ENCODE data around the gene FREY1. TPM values are rescaled to one million over a fixed set of nuclear protein-coding genes. Genes with fewer than 3 reads are reported as not detected.

Gene FREY1
- total and polyA plus RNA-seq, 2 of the 8 experiments (the other 6 are each of a cell fraction or from before 2014, with no cell fraction given): 0.32 to 1.1 TPM

GRCh38 chr11:45881708-45882368 is 25.2 kb downstream of the FREY1 start:
- no peak for FAIRE-seq
- POLR2A ChIA-PET (ENCODE audit: partially characterized antibody): interaction anchor here (1.0 to 1.2 kb wide), 2 partner anchors 9 to 12 kb away, joined by 3 to 5 read pairs; no protein-coding TSS in a partner anchor

More at GRCh38 chr11:45881708-45882368, 25.2 kb downstream of the FREY1 start:
- Histone ChIP-seq H3K79me2 (ENCODE audit: control insufficient read depth in 1 of 2, insufficient read depth in 2 of 2, low read length in 2 of 2) (no peaks in the 10 kb centered on the region), H3K4me1 (replicated peaks in 1 of 4; ENCODE audit: control insufficient read depth in 3 of 4, insufficient read depth in 4 of 4, low read length in 3 of 4) (peaks cover under 1 to 9% (median 5%) of the 10 kb centered on the region in 4 experiments; a peak in 6 of 7 replicates), H3K18ac (ENCODE audit: extremely low read depth, low read length) (no peak overlapping the region), H4K8ac (ENCODE audit: extremely low read depth, insufficient read depth, low read length) (no peak overlapping the region), H2BK120ac (replicated peaks; ENCODE audit: low read depth, low read length) (no peak overlapping the region), H2BK15ac (ENCODE audit: low read length) (no peak overlapping the region), H3K56ac (replicated peaks; ENCODE audit: insufficient read length, low read depth, low read length) (no peak overlapping the region), H3K4me3 (ENCODE audit: extremely low read depth in 1 of 4, insufficient read depth in 2 of 4, low read depth in 3 of 4, low read length in 4 of 4) (no peak overlapping the region), H3K36me3 (ENCODE audit: control insufficient read depth in 2 of 4, insufficient read depth in 4 of 4, low read length in 3 of 4) (no peaks in the 10 kb centered on the region; a peak in 2 of 8 replicates), H3K4ac (replicated peaks; ENCODE audit: insufficient read length, low read depth, low read length) (no peak overlapping the region), H2BK20ac (ENCODE audit: low read length) (no peak overlapping the region), H3K79me1 (ENCODE audit: low read depth, low read length) (peaks cover 3% of the 10 kb centered on the region; the same call in 1 of the 2 replicates), H3K27me3 (replicated peaks in 1 of 4; ENCODE audit: control insufficient read depth in 3 of 4, extremely low read depth in 1 of 4, insufficient read depth in 3 of 4, low read length in 3 of 4) (no peaks in the 10 kb centered on the region; a peak in 2 of 7 replicates), H2BK12ac (ENCODE audit: low read depth, low read length) (no peak overlapping the region), H4K20me1 (replicated peaks in 1 of 2; ENCODE audit: control insufficient read depth in 1 of 2, insufficient read depth in 2 of 2, low read length in 2 of 2) (peaks cover 0 to 5% of the 10 kb centered on the region in 2 experiments), H3K23ac (ENCODE audit: insufficient read length) (no peak overlapping the region), H2BK5ac (ENCODE audit: low read depth, low read length) (no peak overlapping the region), H4K91ac (replicated peaks; ENCODE audit: insufficient read length, low read length) (no peak overlapping the region), H3K14ac (ENCODE audit: insufficient read length) (no peak overlapping the region), H3K4me2 (ENCODE audit: insufficient read depth in 1 of 2, low read depth in 2 of 2, low read length in 2 of 2) (no peak overlapping the region), H4K5ac (ENCODE audit: insufficient read length, low read depth, low read length) (no peak overlapping the region), H2AK5ac (ENCODE audit: low read depth, low read length) (no peak overlapping the region), H3K9ac (replicated peaks in 1 of 4; ENCODE audit: extremely low read depth in 1 of 4, low read depth in 3 of 4, low read length in 3 of 4) (no peak overlapping the region), H3K23me2 (ENCODE audit: low read depth, low read length) (peaks cover 8% of the 10 kb centered on the region; the same call in 1 of the 2 replicates), H3K9me3 (ENCODE audit: insufficient read depth in 2 of 2, low read depth in 1 of 2, low read length in 1 of 2) (no peaks in the 10 kb centered on the region), H3K27ac (ENCODE audit: low read depth, low read length) (no peak overlapping the region), H2AFZ (ENCODE audit: low read length) (no peak overlapping the region)
- WGBS, 2 experiments (ENCODE audit: extremely low coverage in 1 of 2, insufficient coverage in 1 of 2, insufficient read length in 1 of 2, insufficient replicate concordance in 2 of 2, low coverage in 1 of 2, low lambda C conversion rate in 2 of 2, missing lambda C conversion rate in 1 of 2): 80% methylated on average over 6 of the region's 6 CpGs; no CpG with 5 or more reads in 1 of the 2 experiments
- DNase-seq (ENCODE audit: low read depth in 1 of 2, low spot score in 2 of 2): no peak
- TF ChIP-seq ATF2 (IDR thresholded peaks at IDR 0.05; ENCODE audit: low read length) (no peak), EP300 (IDR thresholded peaks at IDR 0.05; ENCODE audit: borderline replicate concordance in 1 of 2, low read depth in 2 of 2, low read length in 2 of 2) (no peak), TCF12 (IDR thresholded peaks at IDR 0.05; ENCODE audit: low read depth, low read length) (no peak)
- CTCF ChIA-PET (ENCODE audit: partially characterized antibody): interaction anchor here (0.6 to 5.2 kb wide), 5 partner anchors 10 to 485 kb away, joined by 3 to 41 read pairs (median 4); no protein-coding TSS in a partner anchor
